Cardiac ventricle fibroblast (primary cell): ENCODE measurements around the gene WRAP53. TPM values are rescaled to one million over a fixed set of nuclear protein-coding genes. Genes with fewer than 3 reads are reported as not detected.

ENCODE experiments used
- total RNA-seq: library from RNA; depleted of rRNA; stranded (reverse); fragments of >200 nt; gene quantifications from 2 replicates; pipeline ENCODE4 v1.2.3, GENCODE V29; 2015

Gene WRAP53
- total RNA-seq = 4.1 and 4.9 TPM in 2 replicates

GRCh38 chr17:7687908-7688807 lies at the start of gene WRAP53:
TSS of gene WRAP53 (plus strand) at chr17:7688477. CDS start at chr17:7688649, 172 bp downstream.

GRCh38 chr17:7650509-7651096 lies 37.7 kb upstream of the WRAP53 start, which contains the start of gene ATP1B2:
TSS of gene ATP1B2 (plus strand) at chr17:7650926. CDS start at chr17:7651519, 593 bp downstream.

GRCh38 chr17:7687072-7687907 lies 987 bp upstream of the WRAP53 start, which contains the start of gene TP53:
TSS of gene TP53 (minus strand) at chr17:7687490. CDS start at chr17:7676594, 10,896 bp downstream.

GRCh38 chr17:7704601-7705268 lies 16.5 kb downstream of the WRAP53 start, which contains the start of gene EFNB3:
TSS of gene EFNB3 (plus strand) at chr17:7705202. CDS start at chr17:7705599, 397 bp downstream.

GRCh38 chr17:7716901-7717755 lies 28.9 kb downstream of the WRAP53 start, which contains the start of gene DNAH2:
TSS of gene DNAH2 (plus strand) at chr17:7717744. CDS start at chr17:7719735, 1,991 bp downstream.

Other genes with a start within 250 kb of the WRAP53 start
- 1.1 and 1.2 TPM in 2 replicates for gene FGF11, start 249.0 kb upstream of the WRAP53 start, total RNA-seq
- 2.5 and 4.8 TPM in 2 replicates for gene CHRNB1, start 243.4 kb upstream of the WRAP53 start, total RNA-seq
- 25.5 and 32.9 TPM in 2 replicates for gene ZBTB4, start 208.8 kb upstream of the WRAP53 start, total RNA-seq
- gene SLC35G6, start 207.0 kb upstream of the WRAP53 start, total RNA-seq = not detected in 2 replicates
- gene POLR2A, start 204.1 kb upstream of the WRAP53 start, total RNA-seq = 67.3 and 74.0 TPM in 2 replicates
- 14.6 and 15.0 TPM in 2 replicates for gene TNFSF12, start 139.4 kb upstream of the WRAP53 start, total RNA-seq
- gene TNFSF13, start 129.7 kb upstream of the WRAP53 start, total RNA-seq = 3.2 and 8.0 TPM in 2 replicates
- 30.5 and 32.1 TPM in 2 replicates for gene SENP3, start 126.6 kb upstream of the WRAP53 start, total RNA-seq
- 25.7 and 31.7 TPM in 2 replicates for gene CD68, start 108.8 kb upstream of the WRAP53 start, total RNA-seq
- gene MPDU1, start 104.6 kb upstream of the WRAP53 start, total RNA-seq = 62.5 and 77.8 TPM in 2 replicates
- gene SOX15, start 98.4 kb upstream of the WRAP53 start, total RNA-seq = 0.20 and 0.25 TPM in 2 replicates
- gene FXR2, start 73.6 kb upstream of the WRAP53 start, total RNA-seq = 20.4 and 24.7 TPM in 2 replicates
- gene SAT2, start 60.7 kb upstream of the WRAP53 start, total RNA-seq = 131 and 141 TPM in 2 replicates
- gene SHBG, start 58.3 kb upstream of the WRAP53 start, total RNA-seq = 0.81 and 0.83 TPM in 2 replicates
- 0.10 and 0.12 TPM in 2 replicates for gene ATP1B2, start 37.6 kb upstream of the WRAP53 start, total RNA-seq
- gene TP53, start 987 bp upstream of the WRAP53 start, total RNA-seq = 33.1 and 47.9 TPM in 2 replicates
- gene EFNB3, start 16.7 kb downstream of the WRAP53 start, total RNA-seq = 7.0 and 8.4 TPM in 2 replicates
- gene DNAH2, start 29.3 kb downstream of the WRAP53 start, total RNA-seq = 1.2 TPM in 2 replicates
- 8.2 and 9.7 TPM in 2 replicates for gene KDM6B, start 145.7 kb downstream of the WRAP53 start, total RNA-seq
- gene TMEM88, start 166.6 kb downstream of the WRAP53 start, total RNA-seq = 1.5 TPM in 1 of 2 replicates, not detected in the other
- 52.0 and 64.5 TPM in 2 replicates for gene NAA38, start 169.1 kb downstream of the WRAP53 start, total RNA-seq
- gene CYB5D1, start 169.5 kb downstream of the WRAP53 start, total RNA-seq = 7.6 and 8.1 TPM in 2 replicates
- 56.3 and 66.2 TPM in 2 replicates for gene CHD3, start 200.3 kb downstream of the WRAP53 start, total RNA-seq
- 1.1 and 2.6 TPM in 2 replicates for gene RNF227, start 227.8 kb downstream of the WRAP53 start, total RNA-seq
- 0.44 and 1.9 TPM in 2 replicates for gene KCNAB3, start 241.4 kb downstream of the WRAP53 start, total RNA-seq
- gene TRAPPC1, start 243.5 kb downstream of the WRAP53 start, total RNA-seq = 48.2 and 48.4 TPM in 2 replicates
- gene CNTROB, start 243.7 kb downstream of the WRAP53 start, total RNA-seq = 9.9 and 12.3 TPM in 2 replicates